Gastroesophageal sphincter (tissue), 4 donors: Measurements from ENCODE around the gene CBR3. TPM values are rescaled to one million over a fixed set of nuclear protein-coding genes. Genes with fewer than 3 reads are reported as not detected.

Experiments used
- ATAC-seq: fragments of 150-250 bp; one replicate; pipeline ENCODE4 v1.9.1; 2016; ENCODE audit warnings: mild to moderate bottlenecking, moderate library complexity
- H3K27ac ChIP-seq, 4 donors: fragments of 200-600 bp; sonication (generic) in 3 of 4; 1 replicate in 3 of 4; 2 replicates in 1 of 4; pipeline ENCODE4 v1.5.1; 2016 to 2019
- H3K27me3 ChIP-seq: fragments of 200-600 bp; sonication (generic); one replicate; pipeline ENCODE4 v1.5.1; 2019
- H3K36me3 ChIP-seq, 2 donors: fragments of 200-600 bp; sonication (generic); one replicate each; pipeline ENCODE4 v1.5.1; 2019; ENCODE audit warnings: control low read depth in 1 of 2
- H3K4me1 ChIP-seq, 3 donors: fragments of 200-600 bp; sonication (generic); 1 replicate in 2 of 3; 2 replicates in 1 of 3; pipeline ENCODE4 v1.5.1; 2016 to 2019; ENCODE audit warnings: control low read depth in 2 of 3
- H3K4me3 ChIP-seq, 2 donors: fragments of 200-600 bp; sonication (generic); one replicate each; pipeline ENCODE4 v1.5.1; 2019; ENCODE audit warnings: mild to moderate bottlenecking in 1 of 2, moderate library complexity in 1 of 2
- H3K9me3 ChIP-seq, 3 donors: fragments of 200-600 bp; sonication (generic); one replicate each; pipeline ENCODE4 v1.5.1; 2017 to 2019; ENCODE audit warnings: control low read depth in 2 of 3
- CTCF ChIP-seq, 4 experiments: fragments of 200-600 bp in 2 of 4; fragments of 450-650 bp in 2 of 4; sonication (generic) in 1 of 4; IDR thresholded peaks; one replicate each; pipeline ENCODE4 v1.5.1; 2017 to 2019; ENCODE audit warnings: antibody characterized with exemption in 4 of 4, mild to moderate bottlenecking in 2 of 4, moderate library complexity in 2 of 4
- EP300 ChIP-seq: sonication (generic); formaldehyde crosslinking; IDR thresholded peaks from one replicate; pipeline ENCODE4 v1.6.1; 2017; ENCODE audit warnings: antibody characterized with exemption, mild to moderate bottlenecking
- POLR2A ChIP-seq, 2 donors: fragments of 450-650 bp; IDR thresholded peaks; one replicate each; pipeline ENCODE4 v1.6.1; 2017; ENCODE audit warnings: antibody characterized with exemption in 2 of 2, mild to moderate bottlenecking in 2 of 2, moderate library complexity in 1 of 2
- POLR2AphosphoS5 ChIP-seq: sonication (generic); formaldehyde crosslinking; IDR thresholded peaks from one replicate; pipeline ENCODE4 v1.6.1; 2017; ENCODE audit warnings: antibody characterized with exemption
- WGBS, 2 donors: methylation state at CpG; one replicate each; pipeline ENCODE4 v1.1.5; 2018; ENCODE audit warnings: low coverage in 1 of 2; 5-methylcytosine and 5-hydroxymethylcytosine counted together
- total RNA-seq, 4 donors: library from RNA; depleted of rRNA; stranded (reverse); fragments of >200 nt; gene quantifications; one replicate each; pipeline ENCODE4 v1.1.0, GENCODE V29; 2016

The CBR3 gene
- total RNA-seq, 4 donors from 2014 or later, result 9.6 to 20.9 (median 14.0) TPM

GRCh38 chr21:36100971-36101641 lies 33.8 kb upstream of the CBR3 start:
- H3K36me3 ChIP-seq, result no peaks in the 10 kb centered on the region
- peaks cover 0 to 11% (median 0%) of the 10 kb centered on the region in 3 donors for H3K4me1 ChIP-seq
- H3K9me3 ChIP-seq, result no peaks in the 10 kb centered on the region
- TF ChIP-seq POLR2AphosphoS5, result no peak
- TF ChIP-seq CTCF (IDR thresholded peaks at IDR 0.05), result no peak
- no peak for TF ChIP-seq POLR2A (IDR thresholded peaks at IDR 0.05)
- TF ChIP-seq EP300, result no peak
- no peak overlapping the region for H3K4me3 ChIP-seq
- peaks cover 36% of the 10 kb centered on the region for H3K27me3 ChIP-seq
- WGBS, 2 donors, result 69 to 84% methylated on average over 5 to 6 of the region's 6 CpGs
- ATAC-seq, result no peak
- H3K27ac ChIP-seq, result no peak overlapping the region

- H3K4me1 ChIP-seq, result peaks cover 0 to 11% (median 0%) of the 10 kb centered on the region in 3 donors
- ATAC-seq, result no peak
- no peak for TF ChIP-seq POLR2AphosphoS5
- TF ChIP-seq POLR2A (IDR thresholded peaks at IDR 0.05), result no peak
- TF ChIP-seq EP300, result no peak
- TF ChIP-seq CTCF (IDR thresholded peaks at IDR 0.05), result no peak
These were observed 31.4 kb upstream of the CBR3 start for GRCh38 chr21:36103434-36103833.

GRCh38 chr21:36104317-36105300 lies 30.3 kb upstream of the CBR3 start:
- Histone ChIP-seq H3K9me3 (no peaks in the 10 kb centered on the region), H3K27me3 (peaks cover 33% of the 10 kb centered on the region), H3K4me1 (peaks cover 0 to 11% (median 0%) of the 10 kb centered on the region in 3 donors), H3K4me3 (peak overlapping the region in 1 of 2 donors; percentile 22), H3K36me3 (no peaks in the 10 kb centered on the region), H3K27ac (no peak overlapping the region)
- TF ChIP-seq EP300, result no peak
- TF ChIP-seq POLR2AphosphoS5, result no peak
- TF ChIP-seq POLR2A (IDR thresholded peaks at IDR 0.05), result no peak
- peak; percentile 14 to 59 (median 40) for TF ChIP-seq CTCF (IDR thresholded peaks at IDR 0.05)
- ATAC-seq, result no peak
- 29 to 55% methylated on average over 5 to 16 of the region's 29 CpGs for WGBS, 2 donors

More at GRCh38 chr21:36103434-36103833, 31.4 kb upstream of the CBR3 start:
- no peak overlapping the region for H3K27ac ChIP-seq
- H3K36me3 ChIP-seq, result no peaks in the 10 kb centered on the region
- H3K4me3 ChIP-seq, result no peak overlapping the region
- peaks cover 33% of the 10 kb centered on the region for H3K27me3 ChIP-seq
- H3K9me3 ChIP-seq, result no peaks in the 10 kb centered on the region

- WGBS, 2 donors, result 83% methylated on average over 3 of the region's 4 CpGs; no CpG with 5 or more reads in 1 of the 2 donors
- no peaks in the 10 kb centered on the region for H3K36me3 ChIP-seq
- H3K9me3 ChIP-seq, result no peaks in the 10 kb centered on the region
- no peak for TF ChIP-seq POLR2A (IDR thresholded peaks at IDR 0.05)
- TF ChIP-seq EP300, result no peak
- no peak for TF ChIP-seq POLR2AphosphoS5
- TF ChIP-seq CTCF (IDR thresholded peaks at IDR 0.05), result no peak
- peaks cover 0 to 11% (median 0%) of the 10 kb centered on the region in 3 donors for H3K4me1 ChIP-seq
- H3K4me3 ChIP-seq, result peak overlapping the region in 1 of 2 donors; percentile 22
- no peak overlapping the region for H3K27ac ChIP-seq
- ATAC-seq, result no peak
- H3K27me3 ChIP-seq, result peaks cover 33% of the 10 kb centered on the region
These were observed 29.5 kb upstream of the CBR3 start for GRCh38 chr21:36105327-36105842.
